Measurements from ENCODE around the gene WBP4.
A peak's percentile ranks its signal among the peaks of the same experiment; 100 is the strongest.

DNA sequence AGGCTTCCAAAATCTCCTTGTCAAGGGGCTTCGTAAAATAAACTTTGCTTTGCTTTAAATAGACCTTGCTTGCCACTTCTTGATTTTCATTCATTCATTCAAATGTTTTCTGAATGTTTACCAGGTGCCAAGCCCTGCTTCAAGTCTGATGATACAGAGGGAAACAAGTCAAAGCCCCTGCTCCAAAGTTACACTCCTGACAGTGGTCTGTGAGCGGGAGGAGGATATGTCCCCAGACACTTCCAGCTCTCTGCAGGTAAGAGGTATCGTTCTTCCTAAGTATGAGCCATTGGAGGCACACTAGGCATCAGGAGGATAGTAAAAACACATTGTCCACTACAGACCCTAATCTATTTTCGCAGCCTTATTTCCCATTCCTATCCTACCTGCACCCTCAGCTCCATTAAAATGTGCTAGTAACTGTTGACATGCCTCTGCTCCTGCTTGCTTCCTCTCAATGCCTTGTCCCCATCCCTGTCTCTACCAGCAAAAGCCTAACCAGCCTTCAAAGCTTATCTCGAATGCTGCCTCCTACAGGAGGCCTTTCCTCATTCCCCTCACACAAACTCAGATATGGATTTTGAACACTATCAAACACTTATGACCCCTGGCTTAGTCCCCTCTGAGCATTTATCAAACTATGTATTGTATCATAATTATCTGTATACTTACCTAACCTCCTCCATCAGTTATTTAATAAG, 6.2 kb upstream of the WBP4 start:
- TF ChIP-seq, protein P1, sequence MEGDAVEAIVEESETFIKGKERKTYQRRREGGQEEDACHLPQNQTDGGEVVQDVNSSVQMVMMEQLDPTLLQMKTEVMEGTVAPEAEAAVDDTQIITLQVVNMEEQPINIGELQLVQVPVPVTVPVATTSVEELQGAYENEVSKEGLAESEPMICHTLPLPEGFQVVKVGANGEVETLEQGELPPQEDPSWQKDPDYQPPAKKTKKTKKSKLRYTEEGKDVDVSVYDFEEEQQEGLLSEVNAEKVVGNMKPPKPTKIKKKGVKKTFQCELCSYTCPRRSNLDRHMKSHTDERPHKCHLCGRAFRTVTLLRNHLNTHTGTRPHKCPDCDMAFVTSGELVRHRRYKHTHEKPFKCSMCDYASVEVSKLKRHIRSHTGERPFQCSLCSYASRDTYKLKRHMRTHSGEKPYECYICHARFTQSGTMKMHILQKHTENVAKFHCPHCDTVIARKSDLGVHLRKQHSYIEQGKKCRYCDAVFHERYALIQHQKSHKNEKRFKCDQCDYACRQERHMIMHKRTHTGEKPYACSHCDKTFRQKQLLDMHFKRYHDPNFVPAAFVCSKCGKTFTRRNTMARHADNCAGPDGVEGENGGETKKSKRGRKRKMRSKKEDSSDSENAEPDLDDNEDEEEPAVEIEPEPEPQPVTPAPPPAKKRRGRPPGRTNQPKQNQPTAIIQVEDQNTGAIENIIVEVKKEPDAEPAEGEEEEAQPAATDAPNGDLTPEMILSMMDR (IDR thresholded peaks at IDR 0.05), result peak in 1 of 7 experiments; percentile 17
- no peak for TF ChIP-seq POLR2A (IDR thresholded peaks at IDR 0.05)
